OCI-LY7 (cell line): Measurements from ENCODE around the gene ASCC2. TPM values are rescaled to one million over a fixed set of nuclear protein-coding genes. Genes with fewer than 3 reads are reported as not detected.

Source experiments
- BruUV-seq: library from RNA; stranded (reverse); fragments of 400-500 nt; replicated peaks from 2 replicates; lab custom pipeline; 2021; lab: Mats Ljungman, UMichigan
- CTCF ChIA-PET: fragments of 300-600 bp; sonication (Branson Sonifier 250); formaldehyde crosslinking; loops from one replicate; lab custom pipeline; 2022; ENCODE audit warnings: antibody characterized with exemption; ENCODE audit not compliant: unreplicated experiment; lab: Charles Lee
- POLR2A ChIA-PET: fragments of 300-600 bp; sonication (Branson Sonifier 250); formaldehyde crosslinking; loops from one replicate; lab custom pipeline; 2022; ENCODE audit warnings: antibody characterized with exemption; lab: Charles Lee
- DNase-seq: peaks from one replicate; pipeline ENCODE4 v3.0.0-alpha.2; 2015; ENCODE audit warnings: low spot score
- H2AFZ ChIP-seq: fragments of 200-600 bp; sonication (generic), shearing (Covaris generic); 2 replicates; pipeline ENCODE4 v1.6.1; 2014; ENCODE audit warnings: mild to moderate bottlenecking, antibody characterized with exemption, low read length, moderate library complexity
- H3K27ac ChIP-seq: fragments of 200-600 bp; sonication (generic); 2 replicates; pipeline ENCODE4 v1.5.1; 2014; ENCODE audit warnings: mixed run types, low read depth, mild to moderate bottlenecking, moderate library complexity, low read length, inconsistent platforms; ENCODE audit not compliant: poor library complexity, severe bottlenecking
- H3K36me3 ChIP-seq: fragments of 200-600 bp; sonication (generic); 2 replicates; pipeline ENCODE4 v1.6.1; 2014; ENCODE audit warnings: mild to moderate bottlenecking, antibody characterized with exemption, low read length, moderate library complexity, mixed read lengths; ENCODE audit not compliant: insufficient read depth
- H3K4me1 ChIP-seq: fragments of 200-600 bp; sonication (generic); 2 replicates; pipeline ENCODE4 v1.5.1; 2014; ENCODE audit warnings: mild to moderate bottlenecking, low read length; ENCODE audit not compliant: insufficient read depth, poor library complexity, severe bottlenecking
- H3K4me2 ChIP-seq: fragments of 200-600 bp; sonication (generic); 2 replicates; pipeline ENCODE4 v1.6.1; 2014; ENCODE audit warnings: mild to moderate bottlenecking, low read length
- H3K4me3 ChIP-seq: fragments of 200-600 bp; sonication (generic); 2 replicates; pipeline ENCODE4 v1.5.1; 2014; ENCODE audit warnings: mild to moderate bottlenecking, low read depth, low read length; ENCODE audit not compliant: poor library complexity, severe bottlenecking
- H3K79me2 ChIP-seq: fragments of 200-600 bp; sonication (generic); 2 replicates; pipeline ENCODE4 v1.6.1; 2016; ENCODE audit warnings: low read depth, mild to moderate bottlenecking, low read length, moderate library complexity, mixed read lengths; ENCODE audit not compliant: insufficient read depth
- H3K9me2 ChIP-seq: fragments of 200-600 bp; sonication (generic); 2 replicates; pipeline ENCODE4 v1.6.1; 2016; ENCODE audit warnings: mild to moderate bottlenecking, low read length, mixed read lengths; ENCODE audit not compliant: insufficient read depth
- H3K9me3 ChIP-seq: fragments of 200-600 bp; sonication (generic); 2 replicates; pipeline ENCODE4 v1.6.1; 2014; ENCODE audit warnings: mild to moderate bottlenecking, mixed run types, low read length, mixed read lengths
- H4K20me1 ChIP-seq: fragments of 200-600 bp; sonication (generic); 2 replicates; pipeline ENCODE4 v1.6.1; 2014; ENCODE audit warnings: mild to moderate bottlenecking, antibody characterized with exemption, low read length, moderate library complexity, mixed read lengths; ENCODE audit not compliant: insufficient read depth
- EZH2phosphoT487 ChIP-seq: fragments of 200-600 bp; sonication (generic); IDR thresholded peaks from 2 replicates; pipeline ENCODE4 v1.6.1; 2018; ENCODE audit warnings: low read depth, borderline replicate concordance, mild to moderate bottlenecking, mixed run types, antibody characterized with exemption, low read length, moderate library complexity, mixed read lengths
- intact Hi-C: fragments of 100-400 bp; cut with micrococcal nuclease; formaldehyde crosslinking; loops from one replicate; pipeline ENCODE4 v1.10.0; 2022; ENCODE audit not compliant: unreplicated experiment
- total RNA-seq, 2 experiments: library from RNA; depleted of rRNA in 1 of 2; stranded (reverse); fragments of >200 nt in 1 of 2; shearing (Covaris generic) in 1 of 2; gene quantifications; 2 replicates each; pipeline ENCODE4 v1.2.3, GENCODE V29; 2014 to 2022
- TF ChIP-seq, protein P1 (sequence below): fragments of 200-600 bp; sonication (generic); conservative IDR thresholded peaks from 2 replicates; pipeline ENCODE4 v1.5.1; 2014; ENCODE audit warnings: mild to moderate bottlenecking, antibody characterized with exemption, low read length, moderate library complexity, mixed read lengths

Gene ASCC2
- total RNA-seq, 2 experiments from 2014 or later = 40.2 to 68.8 TPM

DNA sequence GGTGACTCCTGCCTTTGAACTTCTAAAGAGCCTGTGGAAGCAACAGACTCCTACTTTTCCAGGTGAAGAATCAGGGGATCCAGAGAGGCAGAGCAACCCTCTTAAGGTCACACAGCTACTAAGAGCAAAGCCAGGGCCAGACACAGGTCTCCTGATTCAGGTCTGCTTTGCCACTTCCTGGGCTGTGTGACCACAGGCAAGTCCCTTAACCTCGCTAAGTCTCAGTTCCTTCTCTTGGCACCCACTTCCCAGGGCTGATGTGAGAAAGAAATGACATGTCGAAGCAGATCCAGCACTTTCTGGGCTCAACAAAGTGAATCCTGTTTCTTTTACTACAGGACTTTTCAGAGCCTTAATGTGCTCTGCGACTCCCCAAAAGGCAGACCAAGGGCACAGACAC is 40.7 kb downstream of the ASCC2 start:
- Histone ChIP-seq H3K4me1 (peaks cover 26% of the 10 kb centered on the region), H3K79me2 (no peaks in the 10 kb centered on the region), H3K36me3 (peaks cover 88% of the 10 kb centered on the region; the same call in 1 of the 2 replicates), H3K4me3 (no peak overlapping the region), H2AFZ (no peak overlapping the region), H3K9me2 (no peaks in the 10 kb centered on the region), H3K27ac (no peak overlapping the region), H3K4me2 (peak overlapping the region; percentile 34; the same call in 1 of the 2 replicates), H4K20me1 (no peaks in the 10 kb centered on the region), H3K9me3 (no peaks in the 10 kb centered on the region)
- POLR2A ChIA-PET = no interaction called here
- BruUV-seq = no TSS peak
- CTCF ChIA-PET = no interaction called here
- peak; percentile 55 for DNase-seq
- TF ChIP-seq EZH2phosphoT487 = no peak
- TF ChIP-seq, protein P1, sequence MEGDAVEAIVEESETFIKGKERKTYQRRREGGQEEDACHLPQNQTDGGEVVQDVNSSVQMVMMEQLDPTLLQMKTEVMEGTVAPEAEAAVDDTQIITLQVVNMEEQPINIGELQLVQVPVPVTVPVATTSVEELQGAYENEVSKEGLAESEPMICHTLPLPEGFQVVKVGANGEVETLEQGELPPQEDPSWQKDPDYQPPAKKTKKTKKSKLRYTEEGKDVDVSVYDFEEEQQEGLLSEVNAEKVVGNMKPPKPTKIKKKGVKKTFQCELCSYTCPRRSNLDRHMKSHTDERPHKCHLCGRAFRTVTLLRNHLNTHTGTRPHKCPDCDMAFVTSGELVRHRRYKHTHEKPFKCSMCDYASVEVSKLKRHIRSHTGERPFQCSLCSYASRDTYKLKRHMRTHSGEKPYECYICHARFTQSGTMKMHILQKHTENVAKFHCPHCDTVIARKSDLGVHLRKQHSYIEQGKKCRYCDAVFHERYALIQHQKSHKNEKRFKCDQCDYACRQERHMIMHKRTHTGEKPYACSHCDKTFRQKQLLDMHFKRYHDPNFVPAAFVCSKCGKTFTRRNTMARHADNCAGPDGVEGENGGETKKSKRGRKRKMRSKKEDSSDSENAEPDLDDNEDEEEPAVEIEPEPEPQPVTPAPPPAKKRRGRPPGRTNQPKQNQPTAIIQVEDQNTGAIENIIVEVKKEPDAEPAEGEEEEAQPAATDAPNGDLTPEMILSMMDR = no peak
- intact Hi-C loops = no loop called here

DNA sequence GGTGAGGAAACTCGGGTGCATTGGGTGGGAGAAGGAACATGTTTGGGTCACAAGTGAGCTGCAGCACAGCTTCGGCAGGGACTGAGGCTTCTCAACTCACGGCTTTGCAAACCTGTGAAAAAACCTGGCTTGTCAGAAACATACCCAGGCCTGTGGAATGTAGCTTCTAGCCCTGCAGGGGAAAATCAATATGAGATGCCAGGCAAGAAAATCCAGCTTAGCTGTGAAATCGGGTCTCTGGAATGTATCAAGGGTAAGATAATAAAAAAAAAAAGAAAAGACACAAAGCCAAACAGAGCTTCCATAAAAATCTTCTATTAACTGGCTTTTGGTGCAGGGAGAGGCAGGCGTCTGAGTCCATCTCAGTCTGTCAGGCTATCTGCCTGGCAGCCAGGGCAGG is 42.4 kb downstream of the ASCC2 start:
- Histone ChIP-seq H3K27ac (no peak overlapping the region), H4K20me1 (no peaks in the 10 kb centered on the region), H2AFZ (no peak overlapping the region), H3K4me3 (no peak overlapping the region), H3K4me1 (peaks cover 26% of the 10 kb centered on the region), H3K36me3 (peaks cover 84% of the 10 kb centered on the region), H3K9me3 (no peaks in the 10 kb centered on the region), H3K9me2 (no peaks in the 10 kb centered on the region), H3K4me2 (no peak overlapping the region), H3K79me2 (no peaks in the 10 kb centered on the region)
- ChIA-PET CTCF (no interaction called here), POLR2A (no interaction called here)
- DNase-seq = no peak
- BruUV-seq = no TSS peak
- TF ChIP-seq, protein P1 = no peak
- no peak for TF ChIP-seq EZH2phosphoT487
- intact Hi-C loops = no loop called here

DNA sequence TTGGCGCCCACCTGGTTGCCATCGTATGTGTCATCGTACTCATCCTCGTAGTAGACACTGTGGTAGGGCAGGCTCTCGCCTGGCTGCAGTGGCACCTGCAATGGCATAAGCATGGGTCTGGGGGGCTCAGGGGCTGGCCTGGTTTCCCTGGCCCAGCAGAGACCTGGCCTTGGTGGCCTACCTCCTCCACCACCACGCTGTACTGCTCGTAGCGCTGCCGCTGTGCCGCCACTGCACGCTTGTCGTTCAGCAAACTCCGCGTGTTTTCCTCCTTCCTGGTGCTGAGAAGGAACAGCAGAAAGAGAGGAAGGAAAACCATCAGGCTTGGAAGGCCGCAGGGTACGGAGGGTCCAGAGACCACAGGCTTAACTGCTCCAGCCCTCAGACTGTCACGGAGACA is 44.7 kb downstream of the ASCC2 start:
- no peaks in the 10 kb centered on the region for H3K9me3 ChIP-seq
- H2AFZ ChIP-seq = no peak overlapping the region
- no peak overlapping the region for H3K27ac ChIP-seq
- intact Hi-C loops = no loop called here
- H4K20me1 ChIP-seq = no peaks in the 10 kb centered on the region
- no TSS peak for BruUV-seq
- peaks cover 83% of the 10 kb centered on the region for H3K36me3 ChIP-seq
- ChIA-PET POLR2A (no interaction called here), CTCF (no interaction called here)
- no peak overlapping the region for H3K4me3 ChIP-seq
- TF ChIP-seq, protein P1 = no peak
- no peak for TF ChIP-seq EZH2phosphoT487
- no peaks in the 10 kb centered on the region for H3K79me2 ChIP-seq
- no peak for DNase-seq
- H3K4me2 ChIP-seq = no peak overlapping the region
- peaks cover 17% of the 10 kb centered on the region for H3K4me1 ChIP-seq
- H3K9me2 ChIP-seq = no peaks in the 10 kb centered on the region
